ENCODE measurements around the gene MOGAT2.

Gene MOGAT2

GRCh38 chr11:75768112-75768908, 50.7 kb downstream of the MOGAT2 start, which contains the start of gene DGAT2:
DGAT2 (plus strand) TSS chr11:75768778; CDS start chr11:75768992, 214 bp downstream.
- H3K23ac ChIP-seq (ENCODE audit: low read length), result no peak within 1 kb of the TSS
- peak within 1 kb of the TSS; percentile 71 for H3K56ac ChIP-seq (ENCODE audit: low read length)
- H4K8ac ChIP-seq (ENCODE audit: low read depth, low read length), result no peak within 1 kb of the TSS
- peak within 1 kb of the TSS; percentile 34 for H3K4me2 ChIP-seq (ENCODE audit: low read length)
- peaks cover 14% of the 10 kb centered on the region for H3K4me1 ChIP-seq (ENCODE audit: control insufficient read depth, low read depth, low read length)
- no peak within 1 kb of the TSS for H2BK15ac ChIP-seq (replicated peaks; ENCODE audit: low read depth)
- no peaks in the 10 kb centered on the region for H3K27me3 ChIP-seq (ENCODE audit: insufficient read depth, low read length, poor library complexity)
- no peak within 1 kb of the TSS for H2BK5ac ChIP-seq (ENCODE audit: low read length)
- peak within 1 kb of the TSS; percentile 41 for H2AK5ac ChIP-seq (ENCODE audit: low read length)
- peak within 1 kb of the TSS; percentile 60 for H3K18ac ChIP-seq (ENCODE audit: low read length)
- no peaks in the 10 kb centered on the region for H3K79me2 ChIP-seq (ENCODE audit: control insufficient read depth, insufficient read depth, low read length)
- no CpG with 5 or more reads among the region's 66 CpGs for WGBS (ENCODE audit: extremely low coverage, insufficient coverage, low lambda C conversion rate)
- H3K27ac ChIP-seq (ENCODE audit: low read depth, low read length), result no peak within 1 kb of the TSS
- peak within 1 kb of the TSS; percentile 42 for H3K9ac ChIP-seq (ENCODE audit: low read length)
- no peaks in the 10 kb centered on the region for H3K79me1 ChIP-seq (ENCODE audit: low read length)
- peak within 1 kb of the TSS; percentile 46 for H2BK120ac ChIP-seq (ENCODE audit: low read depth, low read length)
- no peaks in the 10 kb centered on the region for H3K36me3 ChIP-seq (ENCODE audit: control insufficient read depth, insufficient read depth, low read length)
- peak within 1 kb of the TSS; percentile 77 for H3K4ac ChIP-seq (ENCODE audit: low read depth, low read length)
- no peak within 1 kb of the TSS for H3K4me3 ChIP-seq (ENCODE audit: low read length)
- no peak within 1 kb of the TSS for H4K5ac ChIP-seq (ENCODE audit: low read length)
- DNase-seq, result peak; percentile 85

DNA sequence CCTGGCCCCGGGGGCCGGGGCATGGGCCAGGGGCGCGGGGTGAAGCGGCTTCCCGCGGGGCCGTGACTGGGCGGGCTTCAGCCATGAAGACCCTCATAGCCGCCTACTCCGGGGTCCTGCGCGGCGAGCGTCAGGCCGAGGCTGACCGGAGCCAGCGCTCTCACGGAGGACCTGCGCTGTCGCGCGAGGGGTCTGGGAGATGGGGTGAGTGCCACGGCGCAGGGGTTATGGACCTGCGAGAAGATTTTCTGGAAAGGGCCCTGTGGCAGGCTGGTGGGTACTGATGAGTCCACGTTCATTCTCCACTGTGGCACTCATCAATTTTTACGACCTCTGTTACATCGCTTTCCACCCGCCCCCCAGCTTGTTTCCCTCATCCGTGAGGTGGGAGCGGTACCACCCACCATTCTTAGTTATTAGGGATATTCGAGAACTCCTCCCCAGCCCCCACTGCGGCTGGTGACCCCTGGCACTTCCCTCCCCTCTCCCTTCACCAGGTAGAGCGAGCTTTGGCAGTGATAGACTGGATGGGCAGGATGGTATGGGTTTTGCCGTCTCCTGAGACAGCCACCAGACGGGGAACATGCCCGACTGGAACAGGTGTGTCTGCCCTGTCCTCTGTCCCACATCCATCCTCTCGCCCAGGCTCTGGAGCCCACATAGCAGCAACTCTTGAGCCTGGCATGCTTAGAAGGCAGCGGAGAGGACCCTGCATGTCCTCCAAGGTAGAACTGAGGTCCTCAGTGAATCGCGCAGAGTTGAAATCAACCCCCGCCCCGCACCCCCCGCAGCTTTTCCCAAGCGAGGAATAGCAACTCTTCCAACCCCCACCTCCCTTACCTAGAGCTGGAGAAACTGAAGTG, 51.5 kb downstream of the MOGAT2 start:
- Histone ChIP-seq H2BK120ac (ENCODE audit: low read depth, low read length) (peak overlapping the region; percentile 18), H3K79me2 (ENCODE audit: control insufficient read depth, insufficient read depth, low read length) (no peaks in the 10 kb centered on the region), H3K27ac (ENCODE audit: low read depth, low read length) (no peak overlapping the region), H3K23ac (ENCODE audit: low read length) (no peak overlapping the region), H3K36me3 (ENCODE audit: control insufficient read depth, insufficient read depth, low read length) (no peaks in the 10 kb centered on the region), H3K79me1 (ENCODE audit: low read length) (no peaks in the 10 kb centered on the region), H2BK5ac (ENCODE audit: low read length) (no peak overlapping the region), H3K18ac (ENCODE audit: low read length) (peak overlapping the region; percentile 51), H3K4ac (ENCODE audit: low read depth, low read length) (peak overlapping the region; percentile 38), H4K5ac (ENCODE audit: low read length) (no peak overlapping the region), H3K4me3 (ENCODE audit: low read length) (no peak overlapping the region), H3K27me3 (ENCODE audit: insufficient read depth, low read length, poor library complexity) (no peaks in the 10 kb centered on the region), H2BK15ac (replicated peaks; ENCODE audit: low read depth) (no peak overlapping the region), H3K4me1 (ENCODE audit: control insufficient read depth, low read depth, low read length) (peaks cover 14% of the 10 kb centered on the region), H3K9ac (ENCODE audit: low read length) (no peak overlapping the region), H3K4me2 (ENCODE audit: low read length) (peak overlapping the region; percentile 34), H3K56ac (ENCODE audit: low read length) (peak overlapping the region; percentile 1), H2AK5ac (ENCODE audit: low read length) (no peak overlapping the region), H4K8ac (ENCODE audit: low read depth, low read length) (no peak overlapping the region)
- no CpG with 5 or more reads among the region's 46 CpGs for WGBS (ENCODE audit: extremely low coverage, insufficient coverage, low lambda C conversion rate)
- peak; percentile 56 for DNase-seq

DNA sequence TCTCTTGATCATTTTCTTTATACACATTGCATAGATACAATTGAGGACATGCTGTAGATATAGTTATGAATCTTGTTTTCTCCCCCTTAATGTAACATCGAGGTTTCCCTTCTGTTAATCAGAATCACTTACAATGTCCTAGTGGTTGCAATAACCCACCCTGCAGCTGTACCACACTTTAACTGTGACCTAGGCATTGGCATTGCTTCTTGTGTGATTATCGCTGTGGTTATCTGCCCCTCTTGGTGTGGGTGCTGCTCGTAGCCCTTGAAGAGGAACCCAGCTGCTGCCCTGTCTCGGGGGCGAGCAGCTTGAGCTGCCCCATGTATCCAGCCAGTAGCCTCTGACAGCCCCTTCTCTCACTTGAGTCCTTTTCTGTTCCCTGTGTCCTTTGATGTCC, 52.5 kb downstream of the MOGAT2 start:
- Histone ChIP-seq H3K18ac (ENCODE audit: low read length) (no peak overlapping the region), H3K27ac (ENCODE audit: low read depth, low read length) (no peak overlapping the region), H3K79me2 (ENCODE audit: control insufficient read depth, insufficient read depth, low read length) (no peaks in the 10 kb centered on the region), H4K8ac (ENCODE audit: low read depth, low read length) (no peak overlapping the region), H3K27me3 (ENCODE audit: insufficient read depth, low read length, poor library complexity) (no peaks in the 10 kb centered on the region), H2BK15ac (replicated peaks; ENCODE audit: low read depth) (no peak overlapping the region), H3K36me3 (ENCODE audit: control insufficient read depth, insufficient read depth, low read length) (no peaks in the 10 kb centered on the region), H2BK120ac (ENCODE audit: low read depth, low read length) (no peak overlapping the region), H3K4me2 (ENCODE audit: low read length) (no peak overlapping the region), H4K5ac (ENCODE audit: low read length) (no peak overlapping the region), H3K56ac (ENCODE audit: low read length) (no peak overlapping the region), H3K4me3 (ENCODE audit: low read length) (no peak overlapping the region), H3K4me1 (ENCODE audit: control insufficient read depth, low read depth, low read length) (peaks cover 14% of the 10 kb centered on the region), H3K23ac (ENCODE audit: low read length) (no peak overlapping the region), H3K4ac (ENCODE audit: low read depth, low read length) (no peak overlapping the region), H2AK5ac (ENCODE audit: low read length) (no peak overlapping the region), H3K9ac (ENCODE audit: low read length) (no peak overlapping the region), H2BK5ac (ENCODE audit: low read length) (no peak overlapping the region), H3K79me1 (ENCODE audit: low read length) (no peaks in the 10 kb centered on the region)
- WGBS (ENCODE audit: extremely low coverage, insufficient coverage, low lambda C conversion rate), result no CpG with 5 or more reads among the region's 5 CpGs
- no peak for DNase-seq

- Histone ChIP-seq H3K79me2 (ENCODE audit: control insufficient read depth, insufficient read depth, low read length) (no peaks in the 10 kb centered on the region), H3K36me3 (ENCODE audit: control insufficient read depth, insufficient read depth, low read length) (no peaks in the 10 kb centered on the region), H3K4ac (ENCODE audit: low read depth, low read length) (no peak overlapping the region), H3K18ac (ENCODE audit: low read length) (no peak overlapping the region), H2AK5ac (ENCODE audit: low read length) (no peak overlapping the region), H2BK120ac (ENCODE audit: low read depth, low read length) (no peak overlapping the region), H3K27ac (ENCODE audit: low read depth, low read length) (no peak overlapping the region), H3K4me1 (ENCODE audit: control insufficient read depth, low read depth, low read length) (peaks cover 10% of the 10 kb centered on the region), H3K79me1 (ENCODE audit: low read length) (no peaks in the 10 kb centered on the region), H4K8ac (ENCODE audit: low read depth, low read length) (no peak overlapping the region), H2BK15ac (replicated peaks; ENCODE audit: low read depth) (no peak overlapping the region), H3K9ac (ENCODE audit: low read length) (no peak overlapping the region), H3K4me3 (ENCODE audit: low read length) (no peak overlapping the region), H3K27me3 (ENCODE audit: insufficient read depth, low read length, poor library complexity) (no peaks in the 10 kb centered on the region), H3K4me2 (ENCODE audit: low read length) (no peak overlapping the region), H4K5ac (ENCODE audit: low read length) (no peak overlapping the region), H3K23ac (ENCODE audit: low read length) (no peak overlapping the region), H3K56ac (ENCODE audit: low read length) (no peak overlapping the region), H2BK5ac (ENCODE audit: low read length) (no peak overlapping the region)
- no CpG with 5 or more reads among the region's 6 CpGs for WGBS (ENCODE audit: extremely low coverage, insufficient coverage, low lambda C conversion rate)
- no peak for DNase-seq
Measured at GRCh38 chr11:75771646-75772410, 54.2 kb downstream of the MOGAT2 start.

DNA sequence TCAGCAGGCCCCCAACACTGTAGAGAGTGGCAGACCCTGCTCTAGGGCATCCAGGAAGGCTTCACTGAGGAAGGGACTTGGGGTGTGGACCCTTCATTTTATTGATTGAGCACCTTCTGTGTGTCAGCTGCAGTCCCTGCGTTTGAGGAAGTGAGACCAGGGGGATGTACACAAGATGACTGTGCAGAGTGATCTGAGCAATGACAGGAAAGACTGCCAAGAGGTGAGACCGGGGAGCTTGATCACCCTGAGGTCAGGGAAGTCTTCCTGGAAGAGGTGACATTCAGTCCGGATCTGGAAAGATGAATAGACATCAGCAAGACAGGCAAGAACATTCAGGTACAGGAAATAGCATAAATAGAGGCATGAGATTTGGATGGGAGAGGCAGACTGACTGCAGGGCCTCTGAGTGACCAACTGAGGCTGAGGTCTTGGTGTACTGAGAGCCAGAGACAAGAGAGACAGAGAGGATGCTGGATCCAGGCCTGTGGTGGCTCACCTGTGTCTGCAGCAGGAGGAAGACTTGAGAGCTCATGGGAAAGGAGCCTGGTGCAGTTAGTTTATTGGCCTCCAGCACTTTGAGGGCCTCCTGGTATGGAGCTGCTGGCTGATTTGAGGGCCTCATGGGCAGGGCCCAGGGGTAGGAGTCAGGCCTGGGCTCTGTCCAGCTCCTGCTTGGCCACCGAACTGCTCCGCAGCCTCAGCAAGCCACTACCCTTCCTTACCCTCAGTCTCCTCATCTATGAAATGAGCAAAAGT, 56.1 kb downstream of the MOGAT2 start:
- no peak overlapping the region for H2BK15ac ChIP-seq (replicated peaks; ENCODE audit: low read depth)
- no peak overlapping the region for H4K8ac ChIP-seq (ENCODE audit: low read depth, low read length)
- H3K4ac ChIP-seq (ENCODE audit: low read depth, low read length), result no peak overlapping the region
- H3K9ac ChIP-seq (ENCODE audit: low read length), result no peak overlapping the region
- no peaks in the 10 kb centered on the region for H3K79me2 ChIP-seq (ENCODE audit: control insufficient read depth, insufficient read depth, low read length)
- no peak overlapping the region for H3K56ac ChIP-seq (ENCODE audit: low read length)
- no peaks in the 10 kb centered on the region for H3K27me3 ChIP-seq (ENCODE audit: insufficient read depth, low read length, poor library complexity)
- H3K4me2 ChIP-seq (ENCODE audit: low read length), result no peak overlapping the region
- WGBS (ENCODE audit: extremely low coverage, insufficient coverage, low lambda C conversion rate), result no CpG with 5 or more reads among the region's 5 CpGs
- H3K23ac ChIP-seq (ENCODE audit: low read length), result no peak overlapping the region
- H2BK120ac ChIP-seq (ENCODE audit: low read depth, low read length), result no peak overlapping the region
- no peak overlapping the region for H3K27ac ChIP-seq (ENCODE audit: low read depth, low read length)
- DNase-seq, result no peak
- H3K4me3 ChIP-seq (ENCODE audit: low read length), result no peak overlapping the region
- no peak overlapping the region for H4K5ac ChIP-seq (ENCODE audit: low read length)
- no peak overlapping the region for H3K18ac ChIP-seq (ENCODE audit: low read length)
- H2AK5ac ChIP-seq (ENCODE audit: low read length), result no peak overlapping the region
- no peaks in the 10 kb centered on the region for H3K36me3 ChIP-seq (ENCODE audit: control insufficient read depth, insufficient read depth, low read length)
- H3K4me1 ChIP-seq (ENCODE audit: control insufficient read depth, low read depth, low read length), result peaks cover 5% of the 10 kb centered on the region
- no peaks in the 10 kb centered on the region for H3K79me1 ChIP-seq (ENCODE audit: low read length)
- H2BK5ac ChIP-seq (ENCODE audit: low read length), result no peak overlapping the region

Data from mesendoderm (in vitro differentiated cells).